Stimulated activated CD4-positive, alpha-beta T cell treated with anti-CD3 and anti-CD28 coated beads, Interleukin-1b, Interleukin-23, amount 100 ng/mL, for 1 hour (primary cell): ENCODE results near the gene TYMP.
"Not testable (repeated sequence)": the region's sequence is repeated elsewhere in the genome, so short reads cannot be mapped to it uniquely, and the experiment has no call there.

ENCODE experiments used
- DNase-seq, 2 donors: peaks; one replicate each; pipeline ENCODE4 v3.0.0-alpha.2; 2020; ENCODE audit warnings: low read depth in 2 of 2

The TYMP gene

DNA sequence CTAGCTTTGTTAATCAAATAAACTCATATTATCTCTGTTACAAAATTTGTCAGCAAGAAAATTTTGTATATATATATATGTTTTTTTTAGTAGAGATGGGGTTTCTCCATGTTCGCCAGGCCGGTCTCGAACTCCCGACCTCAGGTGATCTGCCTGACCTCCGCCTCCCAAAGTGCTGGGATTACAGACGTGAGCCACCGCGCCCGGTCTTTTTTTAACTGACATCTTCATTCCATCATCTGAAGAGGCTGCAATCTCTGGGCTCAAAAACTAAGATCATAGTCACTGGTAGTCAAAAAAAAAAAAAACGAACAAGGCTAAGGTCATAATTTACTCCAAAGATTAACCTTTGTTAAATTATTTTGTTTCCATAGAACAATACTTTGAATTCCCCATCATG is 10.6 kb upstream of the TYMP start:
- DNase-seq, result no peak

DNA sequence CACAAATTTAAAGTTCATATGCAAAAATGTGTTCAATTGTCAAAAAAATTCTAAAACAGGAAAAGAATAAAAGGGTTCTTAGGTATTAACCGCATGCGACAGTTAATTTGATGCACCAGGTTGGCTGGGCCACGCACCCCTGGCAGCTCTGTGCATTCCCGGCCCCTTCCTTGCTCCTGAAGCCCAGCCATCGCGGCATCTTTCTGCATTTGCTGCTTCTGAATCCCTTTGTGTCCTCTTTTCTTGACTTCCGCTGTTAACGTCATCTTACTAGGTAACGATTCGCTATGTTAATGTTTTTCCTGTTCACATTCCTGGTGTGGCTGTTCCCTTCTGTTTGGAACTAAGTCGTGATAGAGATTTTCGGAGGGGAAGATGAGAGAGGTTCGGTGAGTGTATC is 8.0 kb upstream of the TYMP start:
- no peak for DNase-seq

DNA sequence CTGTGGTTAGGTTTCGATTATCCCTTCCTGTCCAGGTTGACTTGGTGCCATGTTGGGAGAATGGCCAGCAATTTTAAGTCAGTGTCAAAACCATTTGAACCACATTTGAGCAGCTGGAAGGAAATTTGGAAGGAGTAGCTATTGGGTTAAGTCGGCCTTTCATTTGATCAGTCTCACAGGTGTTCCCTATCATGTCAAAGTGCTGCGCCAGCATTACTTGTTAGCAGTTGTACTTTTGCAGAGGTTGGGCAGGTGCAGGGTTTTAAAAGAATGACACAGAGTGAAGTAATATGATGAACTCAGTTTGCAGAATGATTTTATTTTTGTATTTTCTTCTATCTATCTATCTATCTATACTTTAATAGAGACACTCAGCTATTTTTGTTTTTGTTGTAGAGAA is 6.4 kb upstream of the TYMP start:
- DNase-seq, result no peak

- DNase-seq, result no peak
These were observed 5.3 kb upstream of the TYMP start for GRCh38 chr22:50535113-50535512.

- not testable (repeated sequence) for DNase-seq
These were observed 4.3 kb upstream of the TYMP start for GRCh38 chr22:50533856-50534711.

- DNase-seq, result no peak
These were observed 3.3 kb upstream of the TYMP start for GRCh38 chr22:50532824-50533796.

DNA sequence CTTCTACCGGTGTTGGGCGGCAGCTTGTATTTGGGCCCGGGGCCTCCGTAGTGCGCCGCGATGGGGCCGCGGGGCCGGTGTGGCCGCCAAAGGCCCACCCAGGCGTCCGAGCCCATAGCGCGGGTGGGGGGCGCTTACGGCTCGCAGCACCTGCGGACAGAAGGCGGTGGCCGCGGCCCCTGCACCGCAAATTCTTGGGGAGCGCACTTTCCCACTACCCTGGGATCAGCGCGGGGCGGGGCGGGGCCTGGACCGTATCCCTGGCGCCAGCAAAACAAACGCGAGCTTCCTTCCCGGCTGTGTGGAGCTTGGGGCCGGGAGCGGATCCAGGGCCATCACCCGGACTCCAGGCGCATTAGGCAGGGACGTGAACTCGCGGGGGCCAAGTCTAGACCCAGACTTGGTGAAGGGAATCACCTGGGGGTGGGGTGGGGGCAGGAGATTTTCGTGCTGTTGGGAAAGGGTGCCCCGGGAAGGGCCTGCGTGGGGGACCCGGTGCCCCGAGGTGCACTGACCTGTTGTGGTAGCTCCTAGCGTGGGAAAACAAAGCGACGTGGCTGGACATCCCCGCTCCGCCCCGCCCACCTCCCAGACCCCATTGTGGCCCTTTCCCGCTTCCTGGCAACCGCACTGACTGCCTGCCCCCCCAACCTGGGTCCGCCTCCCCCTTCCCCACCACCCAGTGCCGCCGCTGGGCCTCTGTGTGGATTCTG is 2.3 kb upstream of the TYMP start:
- no peak for DNase-seq

DNA sequence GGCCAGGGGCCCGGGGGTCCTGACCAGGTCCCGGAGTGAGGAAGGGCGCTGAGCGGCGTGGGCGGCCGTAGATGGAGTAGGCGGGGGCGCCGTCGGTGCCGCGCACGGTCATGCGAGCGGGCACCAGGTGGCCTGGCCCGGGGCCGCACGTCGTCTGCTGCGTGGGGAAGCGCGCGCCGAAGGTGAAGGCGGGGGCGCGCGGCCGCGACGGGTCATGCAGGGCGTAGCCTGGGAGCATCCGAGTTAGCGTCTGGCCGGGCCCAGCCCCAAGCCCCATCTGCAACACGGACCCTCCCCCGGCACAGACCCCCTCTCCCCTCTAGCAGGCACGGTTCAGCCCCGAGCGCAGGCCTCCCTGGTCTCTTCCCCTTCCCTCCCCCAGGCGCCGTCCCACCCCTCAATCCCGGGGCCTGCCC is 1.7 kb upstream of the TYMP start:
- DNase-seq, result peak in 1 of 2 donors; percentile 47

DNA sequence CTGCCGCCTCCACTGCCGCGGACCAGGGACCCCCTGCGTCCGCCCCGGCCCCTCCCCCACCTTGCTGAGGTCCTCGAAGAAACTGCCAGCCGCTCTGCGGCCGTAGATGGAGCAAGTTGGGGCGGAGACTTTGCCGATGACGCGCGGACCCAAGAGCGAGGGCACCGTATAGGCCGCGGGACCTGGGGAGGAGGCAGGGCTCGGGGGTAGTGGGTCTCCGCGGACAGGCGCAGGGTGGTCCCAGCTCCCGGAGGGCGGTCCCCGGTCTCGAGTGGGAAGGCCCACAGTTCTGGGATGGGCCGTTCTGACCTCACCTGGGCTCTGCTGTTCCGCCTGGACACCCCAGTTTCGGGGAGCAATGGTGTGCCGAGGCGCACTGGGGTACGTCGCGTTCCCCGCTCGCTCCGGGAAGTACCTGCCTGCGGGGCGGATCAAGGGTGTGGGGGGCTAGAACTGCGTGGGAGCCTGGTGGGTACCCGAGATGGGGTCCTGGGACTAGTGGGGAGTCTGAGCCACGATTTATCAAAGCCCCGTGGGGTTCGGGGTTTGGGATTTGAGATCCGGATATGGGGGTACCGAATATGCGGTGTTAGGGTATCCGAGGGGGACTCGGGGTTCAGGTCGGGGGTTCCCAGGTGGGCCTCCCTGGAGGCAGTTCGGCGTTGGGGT is 1.2 kb upstream of the TYMP start:
- peak; percentile 56 to 59 for DNase-seq

DNA sequence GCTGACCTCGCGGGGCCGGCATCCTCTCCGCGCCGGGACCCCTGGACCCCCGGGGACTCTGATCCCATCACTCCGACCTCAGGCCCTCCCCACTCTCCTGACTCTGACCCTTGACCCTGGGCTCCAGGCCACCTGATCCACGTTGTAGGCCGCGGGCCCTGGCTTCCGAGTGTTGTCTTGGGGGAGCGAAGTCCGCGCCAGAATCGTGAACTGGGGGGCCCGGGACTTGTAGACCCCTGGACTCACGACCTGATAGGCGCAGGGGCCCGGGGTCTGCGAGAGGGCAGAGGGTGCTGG is 716 bp upstream of the TYMP start:
- no peak for DNase-seq

GRCh38 chr22:50529416-50529896 is 356 bp downstream of the TYMP start:
- no peak for DNase-seq

GRCh38 chr22:50528682-50529415 is 963 bp downstream of the TYMP start:
- DNase-seq, result no peak

- no peak for DNase-seq
These were observed 1.7 kb downstream of the TYMP start for GRCh38 chr22:50527921-50528681.

- DNase-seq, result no peak
These were observed 2.7 kb downstream of the TYMP start for GRCh38 chr22:50526834-50527801.

GRCh38 chr22:50526108-50526833 is 3.5 kb downstream of the TYMP start:
- peak; percentile 64 to 75 for DNase-seq

- DNase-seq, result no peak
These were observed 4.0 kb downstream of the TYMP start for GRCh38 chr22:50525858-50526107.

GRCh38 chr22:50525104-50525857 is 4.5 kb downstream of the TYMP start, which contains the start of gene SCO2:
Gene SCO2 (minus strand): TSS chr22:50525598. CDS start chr22:50524411, 1,187 bp downstream.
- DNase-seq, result peak; percentile 95 to 98
